Fibroblast of skin of back (primary cell): ENCODE data around the gene LAX1.
"Not testable (repeated sequence)": the region's sequence is repeated elsewhere in the genome, so short reads cannot be mapped to it uniquely, and the experiment has no call there.

Experiments used
- DNase-seq: peaks from one replicate; pipeline ENCODE4 v3.0.0-alpha.2; 2013

LAX1 gene

GRCh38 chr1:203769505-203770343, 4.7 kb downstream of the LAX1 start:
- DNase-seq, result peak; percentile 81

GRCh38 chr1:203771901-203772301, 6.9 kb downstream of the LAX1 start:
- DNase-seq, result no peak

- no peak for DNase-seq
Observed at GRCh38 chr1:203772836-203773235, 7.9 kb downstream of the LAX1 start.

GRCh38 chr1:203776636-203777035, 11.7 kb downstream of the LAX1 start:
- DNase-seq, result no peak

- no peak for DNase-seq
Observed at GRCh38 chr1:203777596-203777995, 12.6 kb downstream of the LAX1 start.

GRCh38 chr1:203778146-203778545, 13.2 kb downstream of the LAX1 start:
- DNase-seq, result no peak

- DNase-seq, result no peak
Observed at GRCh38 chr1:203778789-203779188, 13.8 kb downstream of the LAX1 start.

GRCh38 chr1:203781962-203782361, 17.0 kb downstream of the LAX1 start:
- DNase-seq, result no peak

GRCh38 chr1:203789966-203790365, 25.0 kb downstream of the LAX1 start:
- DNase-seq, result no peak

- DNase-seq, result no peak
Observed at GRCh38 chr1:203791498-203791897, 26.5 kb downstream of the LAX1 start.

- no peak for DNase-seq
Observed at GRCh38 chr1:203792486-203792885, 27.5 kb downstream of the LAX1 start.

- not testable (repeated sequence) for DNase-seq
Observed at GRCh38 chr1:203793561-203793960, 28.6 kb downstream of the LAX1 start.

GRCh38 chr1:203794764-203795440, 29.9 kb downstream of the LAX1 start:
- DNase-seq, result no peak

- DNase-seq, result peak; percentile 99
Observed at GRCh38 chr1:203795441-203796235, 30.7 kb downstream of the LAX1 start, which contains the start of the genes ZBED6 and ZC3H11A. Gene ZBED6 (plus strand): TSS chr1:203795623. CDS start chr1:203797523, 1,900 bp downstream. Gene ZC3H11A (plus strand): TSS chr1:203795623. CDS start chr1:203817071, 21,448 bp downstream.

GRCh38 chr1:203796236-203796605, 31.2 kb downstream of the LAX1 start:
- peak; percentile 59 for DNase-seq

- DNase-seq, result no peak
Observed at GRCh38 chr1:203797216-203797615, 32.2 kb downstream of the LAX1 start.

GRCh38 chr1:203797948-203798655, 33.1 kb downstream of the LAX1 start:
- DNase-seq, result no peak

GRCh38 chr1:203799157-203799556, 34.2 kb downstream of the LAX1 start:
- no peak for DNase-seq

GRCh38 chr1:203799971-203800370, 35.0 kb downstream of the LAX1 start:
- no peak for DNase-seq

- DNase-seq, result no peak
Observed at GRCh38 chr1:203805689-203806088, 40.7 kb downstream of the LAX1 start.

- DNase-seq, result peak; percentile 91
Observed at GRCh38 chr1:203807196-203807595, 42.2 kb downstream of the LAX1 start.
